Spleen (tissue), 7 donors: ENCODE measurements around the gene NKX6-2.

ENCODE experiments used
- POLR2AphosphoS5 ChIP-seq, 3 donors: sonication (generic); formaldehyde crosslinking; IDR thresholded peaks; one replicate each; pipeline ENCODE4 v1.5.1; 2017; ENCODE audit warnings: antibody characterized with exemption in 3 of 3
- TF ChIP-seq, protein P1 (sequence below), 11 experiments: fragments of 200-600 bp in 7 of 11; fragments of 450-650 bp in 4 of 11; sonication (generic) in 4 of 11; IDR thresholded peaks in 8 of 11; conservative IDR thresholded peaks in 3 of 11; 1 replicate in 7 of 11; 2 replicates in 4 of 11; pipeline versions ENCODE4 v1.4.0 to v1.8.0; 2016 to 2021; ENCODE audit warnings: antibody characterized with exemption in 11 of 11, inconsistent platforms in 4 of 11, mild to moderate bottlenecking in 1 of 11
- donor health status: DM: no; HTN: no; CAD: no; lungs with moderate emphysema.
- donor health status: DM: no; HTN: no; CAD: no.
- donor health status: DM: no; HTN: no; CAD: no.

DNA sequence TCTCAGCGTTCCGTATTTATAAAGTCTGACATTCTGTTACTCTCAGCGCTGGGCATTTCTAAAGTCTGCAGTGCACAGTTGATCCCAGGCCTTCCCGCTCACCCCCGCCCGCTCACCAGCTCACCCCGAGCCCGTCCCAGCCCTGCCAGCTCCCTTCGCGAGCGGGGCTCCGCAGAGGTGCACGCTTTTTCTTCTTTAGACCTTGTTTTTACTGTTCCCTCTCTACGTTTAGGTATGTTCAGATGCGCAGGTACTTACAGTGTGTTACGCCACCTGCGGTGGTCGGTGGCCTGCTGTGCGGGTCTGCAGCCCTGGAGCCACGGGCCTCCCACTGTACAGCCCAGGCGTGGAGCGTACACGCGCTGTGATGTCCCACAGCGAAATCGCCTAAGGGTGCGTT, 28.8 kb downstream of the NKX6-2 start:
- peak in 1 of 3 donors; percentile 36 for TF ChIP-seq POLR2AphosphoS5 (IDR thresholded peaks at IDR 0.05)
- TF ChIP-seq, protein P1, sequence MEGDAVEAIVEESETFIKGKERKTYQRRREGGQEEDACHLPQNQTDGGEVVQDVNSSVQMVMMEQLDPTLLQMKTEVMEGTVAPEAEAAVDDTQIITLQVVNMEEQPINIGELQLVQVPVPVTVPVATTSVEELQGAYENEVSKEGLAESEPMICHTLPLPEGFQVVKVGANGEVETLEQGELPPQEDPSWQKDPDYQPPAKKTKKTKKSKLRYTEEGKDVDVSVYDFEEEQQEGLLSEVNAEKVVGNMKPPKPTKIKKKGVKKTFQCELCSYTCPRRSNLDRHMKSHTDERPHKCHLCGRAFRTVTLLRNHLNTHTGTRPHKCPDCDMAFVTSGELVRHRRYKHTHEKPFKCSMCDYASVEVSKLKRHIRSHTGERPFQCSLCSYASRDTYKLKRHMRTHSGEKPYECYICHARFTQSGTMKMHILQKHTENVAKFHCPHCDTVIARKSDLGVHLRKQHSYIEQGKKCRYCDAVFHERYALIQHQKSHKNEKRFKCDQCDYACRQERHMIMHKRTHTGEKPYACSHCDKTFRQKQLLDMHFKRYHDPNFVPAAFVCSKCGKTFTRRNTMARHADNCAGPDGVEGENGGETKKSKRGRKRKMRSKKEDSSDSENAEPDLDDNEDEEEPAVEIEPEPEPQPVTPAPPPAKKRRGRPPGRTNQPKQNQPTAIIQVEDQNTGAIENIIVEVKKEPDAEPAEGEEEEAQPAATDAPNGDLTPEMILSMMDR (IDR thresholded peaks at IDR 0.05 in 8 of 11, conservative IDR thresholded peaks at IDR 0.05 in 3 of 11) = no peak
